H1 (cell line): ENCODE data around the gene TCEANC2. TPM values are rescaled to one million over a fixed set of nuclear protein-coding genes. Genes with fewer than 3 reads are reported as not detected.

Source experiments
- KDM4A ChIP-seq: IDR thresholded peaks from one replicate; pipeline ENCODE4 v1.7.1; 2012; ENCODE audit warnings: low read depth, mild to moderate bottlenecking, moderate library complexity, low read length, inconsistent platforms; ENCODE audit not compliant: severe bottlenecking
- SP4 ChIP-seq: IDR thresholded peaks from 2 replicates; pipeline ENCODE4 v1.6.1; 2012; ENCODE audit warnings: low read length, inconsistent platforms
- USF2 ChIP-seq: IDR thresholded peaks from 2 replicates; pipeline ENCODE4 v1.6.1; 2011; ENCODE audit warnings: low read length, improper control_type of control experiment
- polyA plus RNA-seq, 7 experiments: library from polyadenylated mRNA; depleted of rRNA in 3 of 7; stranded (reverse) in 5 of 7; unstranded in 2 of 7; fragments of >200 nt in 5 of 7; fragments of 200-250 nt in 2 of 7; gene quantifications; 1 replicate in 5 of 7; 2 replicates in 1 of 7; 4 replicates in 1 of 7; pipeline versions ENCODE4 v1.2.1 to v1.2.3, GENCODE V29; 2011 to 2013; ENCODE audit warnings: missing spikeins in 2 of 7, mixed read lengths in 2 of 7
- total RNA-seq: library from RNA; stranded (reverse); fragmentation: NEBNext Ultra II Directional; extraction: Animal tissue kit (Norgen Biotek cat#: 25700); gene quantifications from 2 replicates; pipeline ENCODE4 v1.2.1, GENCODE V29; 2021

TCEANC2 gene
- total and polyA plus RNA-seq, 2 of the 8 experiments (the other 6 are each of a cell fraction or from before 2014, with no cell fraction given): 4.2 to 8.2 TPM

DNA sequence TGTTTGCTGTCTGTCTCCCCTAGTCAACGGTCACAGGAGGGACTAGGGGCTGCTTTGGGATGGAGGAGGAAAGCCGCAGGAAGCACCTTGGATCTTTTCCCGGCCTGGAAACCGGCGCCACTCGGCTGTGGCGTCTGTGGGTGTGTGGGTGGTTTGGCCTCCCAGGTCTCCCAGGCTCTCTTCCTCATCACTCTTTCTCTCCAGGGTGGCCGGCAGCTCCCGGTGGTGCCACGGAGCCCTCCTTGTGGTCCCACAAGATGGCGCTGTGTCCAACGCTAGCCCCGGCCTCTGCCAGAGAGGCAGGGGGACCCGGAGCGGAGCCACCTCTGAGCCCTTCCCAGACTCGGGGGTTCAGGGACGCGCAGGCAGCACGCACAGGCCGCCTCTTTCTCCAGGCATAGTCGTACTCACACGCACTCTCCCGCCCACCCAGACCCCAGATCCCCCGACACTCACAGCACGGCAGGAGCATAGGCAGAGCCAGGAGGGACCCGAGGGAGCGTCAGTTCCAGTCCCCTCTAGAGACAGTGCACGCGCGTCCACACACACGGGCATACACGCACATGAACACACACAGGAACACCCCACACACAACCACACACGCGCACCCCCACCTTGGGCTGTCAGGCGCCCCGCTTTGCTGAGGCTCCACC, 68.2 kb downstream of the TCEANC2 start (continued):
- no peak for TF ChIP-seq KDM4A
- TF ChIP-seq SP4: no peak
- no peak for TF ChIP-seq USF2
